Nephron (organoid): ENCODE measurements around the gene NOVA2.

Experiments
- H3K27ac Mint-ChIP-seq, 3 experiments: 2 replicates each; pipeline ENCODE4 v1.8.0; 2020; ENCODE audit warnings: mixed read lengths in 3 of 3, mild to moderate bottlenecking in 2 of 3, moderate library complexity in 1 of 3
- H3K27me3 Mint-ChIP-seq: 2 replicates; pipeline ENCODE4 v1.8.0; 2021; ENCODE audit warnings: low read depth, mild to moderate bottlenecking, moderate library complexity, mixed read lengths
- H3K36me3 Mint-ChIP-seq: 2 replicates; pipeline ENCODE4 v1.8.0; 2020; ENCODE audit warnings: low read depth, mixed read lengths
- H3K4me1 Mint-ChIP-seq: 2 replicates; pipeline ENCODE4 v1.8.0; 2020; ENCODE audit warnings: mixed read lengths
- H3K4me3 Mint-ChIP-seq, 3 experiments: 2 replicates each; pipeline ENCODE4 v1.8.0; 2020; ENCODE audit warnings: mild to moderate bottlenecking in 3 of 3, mixed read lengths in 3 of 3, moderate library complexity in 2 of 3
- H3K9me3 Mint-ChIP-seq: 2 replicates; pipeline ENCODE4 v1.8.0; 2020; ENCODE audit warnings: mixed read lengths
- TF ChIP-seq, protein P1 (sequence below), 3 experiments: fragments of 200-600 bp; sonication (generic); IDR thresholded peaks; one replicate each; pipeline ENCODE4 v1.5.0; 2021; ENCODE audit warnings: antibody characterized with exemption in 3 of 3; ENCODE audit not compliant: unreplicated experiment in 3 of 3

NOVA2 gene

DNA sequence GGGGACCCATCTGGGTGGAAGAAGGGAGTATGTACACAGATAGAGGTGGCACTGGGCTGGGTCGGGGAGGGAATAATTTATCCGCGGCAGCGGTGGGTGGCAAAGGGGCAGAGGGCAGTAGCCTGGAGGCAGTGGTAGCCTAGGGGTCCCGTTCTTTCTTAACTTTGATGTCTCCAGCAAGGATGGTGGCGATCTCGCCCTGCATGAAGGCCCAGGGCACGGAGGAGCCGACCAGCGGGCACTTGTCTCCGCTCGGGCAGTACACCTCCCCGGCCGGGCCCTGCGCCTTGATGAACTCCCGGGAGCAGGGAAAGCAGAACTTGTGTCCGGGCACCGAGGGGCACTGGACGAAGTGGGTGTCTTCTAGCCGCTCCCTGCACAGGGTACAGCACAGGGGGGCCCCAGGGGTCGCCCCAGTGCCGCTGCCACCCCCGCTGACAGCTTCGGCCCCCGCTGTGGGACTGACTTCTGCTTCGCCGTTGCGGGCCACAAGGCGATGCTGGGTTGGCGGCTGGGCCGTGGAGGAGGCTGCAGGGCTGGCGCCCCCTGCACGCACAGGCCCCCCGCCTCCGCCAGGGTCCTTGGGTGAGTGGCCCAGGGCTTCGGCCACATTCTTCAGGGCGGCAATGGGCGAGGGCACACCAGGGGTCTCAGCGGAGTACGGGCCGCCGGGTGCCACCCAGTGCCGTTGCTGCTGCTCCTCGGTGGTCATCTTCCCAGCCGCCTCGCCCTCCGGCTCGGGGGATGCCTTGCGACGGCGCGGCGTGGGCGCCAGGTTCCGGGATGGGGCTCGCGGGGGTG, 89.6 kb downstream of the NOVA2 start:
- TF ChIP-seq, protein P1, sequence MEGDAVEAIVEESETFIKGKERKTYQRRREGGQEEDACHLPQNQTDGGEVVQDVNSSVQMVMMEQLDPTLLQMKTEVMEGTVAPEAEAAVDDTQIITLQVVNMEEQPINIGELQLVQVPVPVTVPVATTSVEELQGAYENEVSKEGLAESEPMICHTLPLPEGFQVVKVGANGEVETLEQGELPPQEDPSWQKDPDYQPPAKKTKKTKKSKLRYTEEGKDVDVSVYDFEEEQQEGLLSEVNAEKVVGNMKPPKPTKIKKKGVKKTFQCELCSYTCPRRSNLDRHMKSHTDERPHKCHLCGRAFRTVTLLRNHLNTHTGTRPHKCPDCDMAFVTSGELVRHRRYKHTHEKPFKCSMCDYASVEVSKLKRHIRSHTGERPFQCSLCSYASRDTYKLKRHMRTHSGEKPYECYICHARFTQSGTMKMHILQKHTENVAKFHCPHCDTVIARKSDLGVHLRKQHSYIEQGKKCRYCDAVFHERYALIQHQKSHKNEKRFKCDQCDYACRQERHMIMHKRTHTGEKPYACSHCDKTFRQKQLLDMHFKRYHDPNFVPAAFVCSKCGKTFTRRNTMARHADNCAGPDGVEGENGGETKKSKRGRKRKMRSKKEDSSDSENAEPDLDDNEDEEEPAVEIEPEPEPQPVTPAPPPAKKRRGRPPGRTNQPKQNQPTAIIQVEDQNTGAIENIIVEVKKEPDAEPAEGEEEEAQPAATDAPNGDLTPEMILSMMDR (IDR thresholded peaks at IDR 0.05; ENCODE audit: unreplicated experiment in 3 of 3): no peak
- Mint-ChIP-seq H3K36me3 (peaks cover 4% of the 10 kb centered on the region), H3K4me1 (peaks cover 33% of the 10 kb centered on the region), H3K9me3 (no peaks in the 10 kb centered on the region), H3K27ac (no peak overlapping the region), H3K4me3 (peak overlapping the region; percentile 82 to 88 (median 86)), H3K27me3 (peaks cover 3% of the 10 kb centered on the region)
